GM18517 (cell line): Measurements from ENCODE around the gene U2SURP.
"Not testable (repeated sequence)": the region's sequence is repeated elsewhere in the genome, so short reads cannot be mapped to it uniquely, and the experiment has no call there.

Source experiments
- ATAC-seq: cut with Tn5 transposase; IDR thresholded peaks from one replicate; pipeline ENCODE4 v1.9.1; 2021; ENCODE audit warnings: mild to moderate bottlenecking, moderate library complexity; ENCODE audit not compliant: unreplicated experiment

Gene U2SURP

DNA sequence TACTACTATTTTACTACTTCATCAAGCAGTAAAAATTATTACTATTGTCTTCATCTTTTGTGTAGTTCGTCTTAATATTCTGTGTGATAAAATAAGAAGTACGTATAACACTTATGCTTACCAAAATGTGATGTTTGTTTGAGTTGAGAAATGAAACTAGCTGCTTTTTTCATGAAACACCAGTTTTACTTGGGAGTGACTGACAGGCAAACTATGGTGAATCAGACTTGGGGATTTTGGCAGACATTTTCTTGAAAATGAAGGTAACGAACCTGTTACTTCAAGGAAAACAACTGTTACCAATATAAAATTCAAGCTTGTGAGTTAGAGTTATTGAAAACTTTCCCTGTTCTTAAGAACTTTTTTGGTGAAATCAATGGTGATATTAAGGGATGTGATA, 10.3 kb downstream of the U2SURP start:
- no peak for ATAC-seq

DNA sequence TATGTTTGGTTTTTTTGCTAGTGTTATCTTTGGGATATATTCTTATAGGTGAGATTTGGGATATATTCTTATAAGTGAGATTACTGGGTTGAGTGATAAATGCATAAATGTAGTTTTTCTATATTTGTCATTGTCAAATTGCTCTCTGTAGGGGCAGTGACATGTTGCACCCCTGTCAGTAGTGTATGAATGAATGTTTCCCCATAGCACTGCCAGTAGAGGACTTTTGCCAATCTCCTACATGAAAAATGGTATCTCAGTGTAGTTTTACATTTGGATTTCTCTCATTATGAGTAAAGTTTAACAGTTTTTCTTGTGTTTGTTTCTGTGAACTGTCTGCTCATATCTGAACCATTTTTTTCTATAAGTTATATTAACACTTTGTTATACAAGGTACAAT, 13.6 kb downstream of the U2SURP start:
- ATAC-seq = no peak

GRCh38 chr3:143016321-143016972, 15.1 kb downstream of the U2SURP start:
- no peak for ATAC-seq

DNA sequence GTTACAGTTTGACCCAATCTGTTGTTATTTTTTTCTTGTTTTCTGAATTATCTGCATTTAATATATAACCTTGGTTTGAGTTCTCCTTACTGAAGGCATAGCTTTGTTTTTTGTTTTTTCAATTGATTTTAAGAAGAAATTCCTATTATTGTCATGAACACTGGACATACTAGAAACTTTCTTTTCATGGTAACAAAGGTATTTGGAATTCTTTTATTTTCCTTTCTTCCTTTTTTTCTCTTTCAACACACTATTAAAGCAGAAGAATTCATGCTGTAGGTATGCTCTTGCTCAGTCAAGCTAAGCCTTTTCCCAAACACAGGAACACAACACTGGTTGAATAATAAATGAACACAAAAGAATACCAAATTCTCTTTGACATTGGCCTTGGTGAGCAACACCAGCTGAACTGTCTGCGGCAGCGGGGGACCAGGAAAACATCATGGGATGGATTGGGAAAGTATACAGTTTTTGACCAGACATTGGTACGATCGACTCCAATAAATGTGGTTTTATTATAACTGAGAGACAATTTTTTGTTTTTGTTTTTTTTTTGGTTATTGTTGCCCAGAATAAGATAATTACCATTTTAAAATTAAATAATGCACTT, 23.1 kb downstream of the U2SURP start:
- ATAC-seq = no peak

DNA sequence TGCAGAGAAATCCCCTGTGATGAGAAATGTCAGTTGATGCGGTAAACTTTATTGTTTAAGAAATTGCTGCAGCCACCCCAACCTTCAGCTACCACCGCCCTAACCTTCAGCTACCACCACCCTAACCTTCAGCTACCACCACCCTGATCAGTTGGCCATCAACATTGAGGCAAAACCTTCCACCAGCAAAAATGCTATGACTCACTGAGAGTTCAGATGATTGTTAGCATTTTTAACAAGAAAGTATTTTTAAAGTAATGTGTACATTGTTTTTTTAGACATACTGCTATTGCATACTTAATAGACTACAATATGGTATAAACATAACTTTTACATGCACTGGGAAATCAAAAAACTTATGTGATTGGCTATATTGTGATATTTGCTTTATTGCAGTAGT, 30.0 kb downstream of the U2SURP start:
- ATAC-seq = no peak

GRCh38 chr3:143031796-143032387, 30.5 kb downstream of the U2SURP start:
- ATAC-seq = not testable (repeated sequence)

DNA sequence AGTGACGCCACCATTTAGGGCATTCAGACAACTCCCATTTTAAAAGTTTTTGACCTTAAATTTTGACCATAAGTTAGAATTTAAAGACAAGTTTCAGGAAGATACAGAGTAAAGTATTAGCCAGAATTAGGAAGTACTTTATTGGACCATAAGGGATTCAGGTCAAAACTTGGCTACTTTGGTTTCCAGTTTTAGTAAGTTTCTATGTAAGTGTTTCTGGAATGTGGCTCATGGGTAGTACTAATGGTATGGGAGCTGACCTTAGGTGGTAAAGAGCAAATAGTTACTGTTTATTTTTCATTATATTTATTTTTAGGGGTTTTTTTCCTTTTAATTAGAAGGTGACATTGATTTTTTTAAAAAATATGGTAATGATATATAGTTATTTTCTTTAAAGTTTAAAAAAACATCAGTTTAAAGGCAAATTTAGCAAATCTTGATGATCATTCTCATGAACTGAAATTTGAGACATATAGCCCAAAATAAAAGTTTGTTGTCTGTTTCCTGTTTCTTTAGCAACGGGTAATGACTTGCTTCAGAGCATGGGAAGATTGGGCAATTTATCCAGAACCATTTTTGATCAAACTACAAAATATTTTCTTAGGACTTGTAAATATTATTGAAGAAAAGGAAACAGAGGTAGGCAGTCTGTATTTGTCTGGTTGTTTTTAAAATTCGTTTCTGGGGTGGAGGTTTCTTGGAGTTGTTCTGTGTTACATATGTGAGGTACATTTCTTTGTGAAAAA, 34.3 kb downstream of the U2SURP start:
- ATAC-seq = no peak

DNA sequence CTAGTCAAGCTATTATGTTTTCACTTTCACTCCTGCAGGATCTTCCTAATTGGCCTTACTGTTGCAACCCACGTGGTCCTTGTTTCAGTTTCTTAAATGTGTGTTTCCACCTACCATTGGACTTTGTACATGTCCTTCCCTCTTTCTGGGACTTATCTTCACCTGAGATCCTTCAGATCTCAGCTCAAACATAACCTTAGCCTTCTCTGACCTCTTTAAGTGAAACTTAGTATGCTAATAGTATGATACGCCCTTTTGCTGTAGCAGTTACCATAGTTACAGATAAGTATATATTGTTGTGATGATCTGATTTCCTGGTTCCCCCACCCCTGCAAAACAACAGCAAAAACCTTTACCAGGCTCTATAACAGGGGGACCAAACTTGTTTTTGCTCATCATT, 35.2 kb downstream of the U2SURP start:
- no peak for ATAC-seq

DNA sequence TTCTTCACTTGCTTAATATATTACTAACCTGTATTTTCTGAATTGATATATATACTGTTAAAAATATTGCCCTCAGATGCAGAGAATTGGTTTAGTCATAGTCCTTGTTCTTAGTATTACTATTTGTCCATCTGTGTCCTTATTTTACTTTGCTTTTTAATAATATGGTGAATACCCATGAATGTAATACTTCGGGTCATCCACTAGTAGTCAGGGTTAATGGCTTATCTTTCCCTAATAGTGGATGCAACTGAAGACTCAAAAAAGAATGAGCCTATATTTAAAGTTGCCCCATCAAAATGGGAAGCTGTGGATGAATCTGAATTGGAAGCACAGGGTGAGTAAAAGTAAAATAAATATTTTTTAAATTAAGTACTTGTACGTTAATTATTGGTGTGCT, 36.5 kb downstream of the U2SURP start:
- ATAC-seq = no peak

GRCh38 chr3:143040261-143040879, 39.0 kb downstream of the U2SURP start:
- ATAC-seq = no peak

DNA sequence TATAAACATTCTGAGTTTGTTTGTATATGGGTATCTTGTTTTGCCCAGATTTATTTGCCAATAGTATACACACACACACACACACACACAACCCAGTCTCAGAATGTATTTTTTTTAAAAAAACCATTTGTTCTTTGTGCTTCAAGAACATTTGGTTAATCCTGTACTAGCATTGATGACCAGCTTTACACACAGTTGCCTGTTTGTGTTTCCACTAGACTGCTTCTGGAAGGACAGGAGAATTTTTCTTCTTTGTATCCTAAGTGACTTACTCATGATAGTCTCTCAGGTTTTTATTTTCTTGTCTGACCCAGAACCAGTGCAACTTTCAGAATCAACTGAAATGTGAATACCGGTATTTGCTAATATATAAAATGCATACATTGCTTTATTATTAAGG, 40.5 kb downstream of the U2SURP start:
- no peak for ATAC-seq

DNA sequence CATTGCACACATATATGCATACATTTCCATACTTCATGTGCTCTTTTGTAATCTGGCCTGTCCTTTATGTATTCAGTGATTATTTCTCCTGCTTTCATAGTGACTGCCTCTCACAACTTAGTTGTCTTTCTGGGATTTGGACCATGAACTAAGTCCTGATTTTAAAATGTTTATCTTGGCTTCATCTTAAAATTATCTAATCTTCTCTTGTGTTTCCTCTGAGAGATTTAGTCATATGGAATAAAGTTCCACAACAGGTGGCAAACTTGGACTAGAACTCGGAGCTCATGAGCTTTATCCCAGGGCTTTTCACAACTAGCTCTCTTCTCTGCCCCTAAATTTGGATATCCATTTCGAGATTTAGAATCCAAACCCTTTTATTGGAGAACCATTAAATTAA, 44.3 kb downstream of the U2SURP start:
- no peak for ATAC-seq

GRCh38 chr3:143046075-143046474, 44.7 kb downstream of the U2SURP start:
- not testable (repeated sequence) for ATAC-seq

DNA sequence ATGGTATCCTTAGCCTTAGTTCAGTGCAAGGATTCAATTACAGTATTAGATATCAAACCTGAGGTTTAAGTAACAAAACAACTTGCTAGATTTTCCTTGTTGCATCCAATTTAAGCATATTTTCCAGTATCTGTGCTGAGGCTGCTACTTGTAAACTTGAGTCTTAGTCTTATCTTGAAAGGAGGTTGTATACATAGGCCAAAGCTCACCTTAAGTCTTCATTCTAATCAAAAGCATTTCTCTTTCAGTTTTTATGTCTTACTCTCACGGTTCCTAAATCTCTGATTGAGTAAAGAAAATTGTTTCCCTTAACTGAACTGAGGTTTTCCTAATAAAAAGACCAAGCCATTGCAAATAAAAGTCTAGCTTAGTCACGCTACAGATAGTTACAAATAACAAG, 52.6 kb downstream of the U2SURP start:
- ATAC-seq = no peak

DNA sequence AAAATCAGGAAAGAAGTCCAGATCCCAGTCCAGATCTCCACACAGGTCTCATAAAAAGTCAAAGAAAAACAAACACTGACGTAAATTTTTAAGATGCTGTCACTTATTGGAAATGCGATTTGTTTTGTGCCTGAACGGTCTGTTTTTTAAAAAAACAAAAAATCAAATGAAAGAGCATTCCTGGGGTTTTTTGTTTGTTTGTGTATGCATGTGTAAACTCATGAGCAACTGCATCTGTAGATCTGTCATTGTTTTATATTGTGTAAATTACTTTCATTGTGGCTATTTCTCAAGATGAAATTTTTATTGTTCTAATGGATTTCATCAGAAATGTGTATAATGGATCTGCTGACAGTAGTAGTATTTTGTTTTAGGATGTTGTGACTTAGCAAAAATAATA, 55.0 kb downstream of the U2SURP start:
- ATAC-seq = no peak

- peak; percentile 99 for ATAC-seq
Measured at GRCh38 chr3:143060906-143061305, 59.5 kb downstream of the U2SURP start.

- no peak for ATAC-seq
Measured at GRCh38 chr3:143063018-143063417, 61.6 kb downstream of the U2SURP start.

DNA sequence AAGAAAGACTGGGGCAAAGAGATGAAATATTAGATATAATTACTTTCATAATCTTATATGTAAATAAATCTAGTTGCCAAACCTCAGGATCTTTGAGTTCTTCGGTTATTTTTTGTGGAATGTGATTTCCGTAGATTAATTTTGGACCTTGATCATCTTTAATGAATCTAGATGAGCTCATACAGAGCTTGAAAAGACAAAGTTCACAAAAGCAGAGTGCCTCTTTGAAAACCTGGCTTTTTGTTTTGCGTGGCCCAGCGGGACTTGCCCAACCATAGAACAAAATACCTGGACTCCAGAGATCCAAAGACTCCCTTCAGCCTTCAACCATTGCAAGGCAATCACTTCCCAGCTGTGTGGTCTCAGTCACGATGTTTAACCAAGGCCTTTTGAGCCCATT, 63.4 kb downstream of the U2SURP start:
- no peak for ATAC-seq

DNA sequence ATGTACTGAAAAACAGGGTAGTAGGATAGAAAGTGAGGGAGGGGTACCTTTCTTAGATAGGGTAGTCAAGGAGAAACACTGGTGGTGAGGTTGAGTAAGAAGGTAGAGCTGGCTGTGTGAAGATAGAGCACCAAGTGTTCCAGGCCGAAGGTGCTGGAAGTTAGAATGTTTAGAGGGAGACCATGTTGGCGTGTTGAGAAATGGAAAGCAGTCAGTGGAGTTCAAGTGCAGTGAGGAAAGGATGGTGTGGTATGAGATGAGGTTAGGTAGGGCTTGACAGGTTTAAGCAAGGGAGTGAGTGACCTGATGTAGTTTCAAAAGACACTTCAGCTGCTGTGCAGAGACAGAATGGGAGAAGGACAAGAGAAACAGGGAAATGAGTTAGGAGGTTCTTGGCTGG, 64.0 kb downstream of the U2SURP start:
- no peak for ATAC-seq

DNA sequence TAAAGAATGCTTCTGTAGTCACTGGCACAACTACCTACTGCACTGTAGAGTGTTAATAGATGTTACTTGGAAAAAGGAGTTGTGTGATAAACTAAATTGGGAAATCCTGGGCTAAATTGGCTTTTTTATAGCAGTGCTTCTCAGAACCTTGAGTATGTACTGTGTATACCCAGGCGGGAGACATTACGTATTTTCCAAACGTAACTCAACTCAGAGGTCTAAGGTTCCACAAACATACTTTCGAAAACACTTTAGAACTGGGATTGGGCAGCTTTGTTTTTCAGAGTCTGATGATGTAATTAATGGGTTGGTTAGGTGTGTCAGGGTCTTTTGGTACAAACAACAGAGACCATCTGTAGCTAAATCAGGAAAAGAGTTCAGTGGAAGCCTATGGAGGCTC, 64.7 kb downstream of the U2SURP start:
- ATAC-seq = no peak

GRCh38 chr3:143067201-143067600, 65.8 kb downstream of the U2SURP start:
- ATAC-seq = no peak
